ENCODE data around the gene SEMA3G.

Gene SEMA3G

DNA sequence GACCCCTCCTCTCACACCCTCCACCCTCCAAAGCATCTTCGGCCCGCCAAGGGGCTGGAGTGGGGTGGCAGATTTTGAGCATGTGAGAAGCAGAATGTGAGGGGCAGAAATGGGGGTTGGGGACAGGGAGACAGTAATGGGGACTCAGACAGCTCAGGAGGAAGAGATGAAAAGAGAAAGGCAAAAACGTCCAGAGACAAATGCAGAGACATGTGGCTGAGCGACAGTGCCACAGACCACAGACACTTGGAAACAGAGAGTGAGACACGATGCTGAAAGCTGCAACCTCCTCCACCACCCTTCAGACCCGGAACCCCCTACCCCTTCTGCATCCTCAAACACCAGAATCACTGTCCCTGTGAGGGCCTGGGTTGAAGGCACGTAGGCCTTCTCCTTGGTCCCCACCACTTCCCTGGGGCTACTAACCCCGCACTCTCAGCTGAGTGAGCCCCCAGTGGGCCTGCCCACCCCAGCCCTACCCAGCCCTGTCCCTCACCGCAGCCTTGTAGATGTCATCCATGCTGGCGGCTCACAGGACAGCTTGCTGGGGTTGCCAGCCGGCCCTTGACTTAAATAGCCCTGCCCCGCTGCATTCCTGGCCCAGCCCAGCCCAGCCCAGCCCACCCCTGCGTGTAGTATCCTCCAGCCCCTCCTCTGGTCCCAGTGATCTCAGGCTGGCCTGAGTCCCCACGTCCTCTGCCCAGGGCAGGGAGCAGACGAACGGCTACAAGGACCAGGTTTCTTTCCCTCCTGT, 8.8 kb upstream of the SEMA3G start, which contains the start of gene TNNC1:
TNNC1 (minus strand) TSS at position 546 of the 754 bp plus-strand sequence; CDS start at position 520, 26 bp downstream.
- DNase-seq, result no peak

DNA sequence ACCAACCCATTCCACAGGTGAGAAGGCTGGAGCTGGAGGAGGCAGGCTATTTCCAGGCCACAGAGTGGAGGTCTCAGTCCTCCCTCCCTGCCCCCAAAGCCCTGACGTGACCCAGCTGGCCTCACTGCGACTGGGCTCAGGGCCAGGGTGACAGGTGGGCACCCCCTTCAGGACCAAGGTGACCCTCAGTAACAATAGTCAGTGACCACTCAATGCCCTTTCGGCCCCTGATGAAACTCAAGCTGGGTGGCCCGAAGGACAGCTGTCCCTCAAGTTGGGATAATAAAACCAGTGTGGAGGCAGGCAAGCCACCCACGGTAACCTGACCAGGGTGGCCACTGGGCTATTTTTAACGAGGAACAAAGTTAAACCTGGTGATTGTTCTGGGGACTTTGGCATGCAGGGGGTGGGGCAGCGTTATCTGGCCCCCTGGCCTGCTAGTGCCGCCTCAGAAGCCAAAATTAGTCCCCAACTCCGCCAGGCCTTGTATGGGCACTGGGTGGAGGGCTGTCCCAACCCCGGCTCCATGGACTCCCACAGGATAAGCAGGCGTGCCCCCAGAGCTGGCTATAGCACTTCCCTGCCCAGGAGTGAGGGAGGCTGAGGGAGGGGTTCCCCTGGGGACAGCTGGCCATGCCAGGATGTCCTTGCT, 7.8 kb upstream of the SEMA3G start:
- DNase-seq, result no peak

GRCh38 chr3:52452126-52452525, 7.2 kb upstream of the SEMA3G start:
- DNase-seq, result no peak

DNA sequence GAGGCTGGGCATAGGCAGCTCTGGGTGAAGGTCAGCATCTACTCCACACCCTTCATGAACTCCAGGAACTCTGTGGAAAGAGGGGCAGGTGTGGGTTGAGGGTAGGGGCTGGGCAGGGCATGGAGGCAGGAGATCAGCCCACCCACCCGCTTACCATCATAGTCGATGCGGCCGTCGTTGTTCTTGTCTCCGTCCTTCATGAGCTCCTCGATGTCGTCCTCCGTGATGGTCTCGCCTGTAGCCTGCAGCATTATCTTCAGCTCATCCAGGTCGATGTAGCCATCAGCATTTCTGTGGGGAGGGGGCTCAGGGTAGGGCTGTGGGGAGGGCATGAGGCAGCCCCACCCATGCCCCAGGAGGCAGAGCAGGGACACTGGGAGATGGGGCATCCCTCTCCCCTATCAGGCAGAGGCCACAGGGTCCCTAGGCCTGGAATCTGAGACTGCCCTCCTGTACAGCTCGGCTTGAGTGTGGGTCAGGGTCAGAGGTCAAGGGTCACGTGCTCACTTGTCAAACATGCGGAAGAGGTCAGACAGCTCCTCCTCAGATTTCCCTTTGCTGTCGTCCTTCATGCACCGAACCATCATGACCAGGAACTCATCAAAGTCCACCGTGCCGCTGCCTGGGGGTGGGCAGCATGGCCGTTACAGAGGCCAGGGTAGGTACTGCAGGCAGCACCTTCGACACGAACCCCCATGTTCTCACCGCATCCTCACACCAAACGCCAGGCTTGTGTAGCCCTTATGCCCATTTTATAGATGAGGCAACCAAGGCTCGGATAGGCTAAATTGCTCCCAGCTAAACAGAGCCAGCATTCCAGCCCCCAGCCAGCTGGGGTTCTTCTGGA, 6.6 kb upstream of the SEMA3G start:
- no peak for DNase-seq

DNA sequence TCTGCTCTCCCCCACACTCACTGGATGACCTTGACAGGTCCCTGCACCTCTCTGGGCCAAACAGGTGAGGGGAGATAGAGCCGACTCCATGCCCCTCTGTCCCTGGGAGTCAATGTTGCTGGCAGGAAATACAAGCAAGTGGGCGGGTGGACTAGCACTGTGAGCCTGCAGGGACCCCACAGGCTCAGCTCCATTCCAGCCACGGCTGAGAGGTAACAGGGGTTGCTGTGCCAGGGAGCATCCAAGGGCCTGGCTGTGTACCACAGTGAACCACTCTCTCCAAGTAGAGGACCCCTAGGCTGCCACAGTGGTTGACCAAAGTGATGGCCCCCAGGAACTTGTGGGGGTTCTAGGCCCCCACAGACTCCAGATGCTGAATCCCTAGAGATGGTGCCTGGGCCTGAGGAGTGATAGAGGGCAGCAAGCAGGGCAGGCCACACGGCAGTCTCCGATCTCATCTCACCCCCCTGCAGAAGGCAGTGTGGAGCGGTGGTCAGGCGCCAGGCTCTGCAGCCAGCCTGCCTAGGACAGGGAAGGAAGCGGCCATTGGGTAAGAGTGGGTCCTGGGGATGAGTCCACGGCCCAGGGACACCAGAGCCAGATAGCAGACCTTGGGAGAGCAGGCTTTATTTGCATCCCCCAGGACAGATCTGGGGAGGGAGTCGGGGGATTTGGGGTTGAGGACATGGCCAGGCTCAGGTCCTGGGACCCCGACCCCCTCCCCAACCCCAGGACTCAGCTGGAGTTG, 5.8 kb upstream of the SEMA3G start:
- no peak for DNase-seq

DNA sequence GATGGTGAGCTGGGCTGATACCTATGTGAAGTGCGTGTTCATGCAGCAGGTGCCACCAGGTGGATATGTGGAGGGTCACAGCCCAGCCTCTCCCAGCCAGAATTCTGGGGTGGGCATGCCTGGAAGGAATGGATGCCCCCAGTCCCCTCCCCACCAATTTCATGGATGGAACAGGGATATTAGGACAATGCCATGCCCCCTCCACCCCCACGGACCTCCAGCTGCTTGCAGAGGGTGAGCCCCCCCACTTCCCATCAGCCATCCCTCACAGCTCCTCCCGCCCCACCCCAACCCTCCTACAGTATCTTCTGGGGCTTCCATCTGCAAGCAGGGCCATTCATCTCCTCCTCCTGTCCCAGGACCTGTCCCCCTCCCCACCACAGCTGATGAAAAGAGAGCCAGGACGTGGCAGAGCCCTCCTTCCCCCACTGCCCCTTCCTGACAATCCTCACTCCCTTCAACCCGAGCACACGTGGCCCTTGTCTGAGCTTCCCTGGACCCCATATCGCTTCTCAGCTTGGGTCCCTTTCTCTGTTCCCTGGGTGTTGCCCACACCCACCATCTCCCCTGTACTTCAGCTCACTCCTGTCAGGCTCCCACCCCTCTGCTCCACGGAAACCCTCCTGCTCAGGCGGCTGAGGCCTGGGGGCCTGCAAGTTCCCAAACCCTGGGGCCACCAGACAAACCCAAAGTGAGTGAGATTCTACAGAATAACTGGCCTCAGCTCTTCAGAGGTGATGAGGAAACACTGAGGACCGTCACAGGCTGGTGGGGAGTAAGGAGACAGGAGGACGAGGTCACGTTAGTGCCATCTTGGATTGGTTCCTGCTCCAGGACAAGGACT, 2.8 kb upstream of the SEMA3G start:
- DNase-seq, result no peak

DNA sequence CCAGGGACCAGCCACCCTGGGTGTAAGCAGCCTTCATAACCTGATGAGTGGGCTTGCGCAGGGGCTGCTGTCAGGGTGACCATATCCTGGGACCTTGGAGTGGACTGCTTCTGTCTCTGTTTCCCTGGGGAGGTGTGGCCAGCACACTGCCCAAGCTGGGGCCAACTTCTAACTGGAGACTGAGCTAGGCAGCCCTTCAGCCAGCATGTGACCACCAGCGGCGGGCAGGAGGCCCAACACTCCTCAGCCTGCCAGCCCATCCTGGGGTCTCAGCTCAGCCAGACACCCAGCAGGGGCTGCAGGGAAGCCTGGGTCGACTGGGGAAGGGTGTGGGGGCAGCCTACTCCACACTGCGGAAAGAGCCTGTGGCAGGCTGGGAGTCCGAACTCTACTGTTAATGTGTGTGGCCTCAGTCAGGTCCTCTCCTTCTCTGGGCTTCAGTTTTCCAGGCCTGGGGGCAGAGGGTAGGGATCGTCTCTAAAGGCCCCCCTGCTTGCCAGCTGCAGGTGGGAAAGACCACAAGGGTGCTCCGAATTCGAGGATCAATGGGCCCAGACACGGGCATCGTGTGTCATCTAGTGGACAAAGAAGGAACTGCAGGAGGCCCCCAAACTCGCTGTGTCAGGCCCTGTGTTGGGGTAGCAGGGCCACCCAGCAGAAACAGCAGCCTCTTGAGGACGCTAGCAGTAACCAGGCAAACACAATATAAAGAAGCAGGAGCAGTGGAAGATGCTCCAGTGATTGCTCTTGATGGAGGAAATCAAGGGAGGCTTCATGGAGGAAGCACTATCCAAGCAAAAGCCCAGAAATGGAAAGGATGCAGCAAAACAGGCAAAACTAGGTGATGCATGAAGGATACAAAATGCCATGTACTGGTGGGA, 2.0 kb upstream of the SEMA3G start:
- peak; percentile 59 for DNase-seq

GRCh38 chr3:52446042-52446441, 1.1 kb upstream of the SEMA3G start:
- DNase-seq, result no peak

- no peak for DNase-seq
Observed at GRCh38 chr3:52443791-52444687, 864 bp downstream of the SEMA3G start.

DNA sequence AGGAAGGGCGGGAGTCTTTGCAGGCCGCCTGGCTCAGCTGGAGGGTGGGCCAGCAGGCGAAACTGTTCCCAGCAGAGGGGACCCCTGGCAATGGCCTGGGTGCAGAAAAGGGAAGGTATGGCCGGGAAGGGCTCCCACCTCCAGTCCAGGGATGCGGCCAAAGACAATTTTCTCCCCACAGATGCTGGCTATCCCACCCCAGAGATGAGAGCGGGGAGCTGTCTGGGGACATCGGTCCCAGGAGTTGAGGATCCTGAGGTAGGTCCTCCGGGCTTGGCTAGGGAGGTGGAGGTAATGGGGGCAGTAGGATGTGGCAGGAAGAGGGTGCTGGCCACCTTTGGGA, 1.7 kb downstream of the SEMA3G start:
- no peak for DNase-seq

- no peak for DNase-seq
Observed at GRCh38 chr3:52442409-52443267, 2.3 kb downstream of the SEMA3G start.

DNA sequence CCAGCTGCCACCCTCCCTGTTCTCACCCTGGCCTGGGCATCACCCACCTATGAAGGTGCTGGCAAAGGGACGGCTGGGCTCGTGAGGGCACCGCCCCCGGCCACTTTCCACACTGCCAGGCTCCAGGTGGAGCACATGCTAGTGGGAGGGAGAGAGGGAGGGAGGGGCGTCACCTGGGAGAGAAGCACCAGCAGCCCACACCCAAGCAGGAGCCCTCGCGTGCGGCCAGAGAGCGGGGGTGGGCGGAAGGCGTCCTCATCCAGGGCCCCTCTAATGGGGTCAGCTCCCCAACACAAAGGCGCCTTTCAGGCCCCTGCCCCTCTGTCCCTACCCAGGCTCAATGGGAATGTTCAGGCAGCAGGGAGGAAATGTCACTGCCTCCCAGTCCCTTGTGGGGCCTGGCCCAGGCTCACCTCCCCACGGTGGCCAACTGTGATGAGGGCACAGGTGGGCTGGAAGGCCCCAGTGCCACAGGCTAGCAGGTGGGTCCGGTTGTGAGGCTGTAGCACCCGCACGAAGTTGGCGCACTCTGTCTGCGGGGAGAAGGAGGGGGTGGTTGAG, 3.1 kb downstream of the SEMA3G start:
- no peak for DNase-seq

- DNase-seq, result no peak
Observed at GRCh38 chr3:52441091-52441771, 3.7 kb downstream of the SEMA3G start.

DNA sequence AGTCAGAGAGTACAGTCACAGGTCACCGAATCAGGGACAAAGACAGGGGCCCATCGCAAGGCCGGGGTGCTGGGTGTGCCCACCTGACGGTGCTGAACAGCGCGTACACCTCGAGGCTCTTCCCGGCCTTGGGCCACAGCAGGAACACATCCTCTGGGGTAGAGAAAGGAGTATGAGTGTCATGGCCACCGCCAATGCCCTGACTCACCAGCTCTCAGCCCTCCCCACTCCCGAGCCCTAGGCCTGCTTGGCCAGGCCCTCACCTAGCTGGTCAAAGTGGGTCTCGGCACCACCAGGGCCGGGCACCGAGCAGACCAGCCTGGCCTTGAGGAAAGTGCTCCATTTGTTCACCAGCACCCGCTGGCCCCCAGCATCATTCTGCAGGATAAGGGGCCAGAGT, 4.2 kb downstream of the SEMA3G start:
- DNase-seq, result no peak

- no peak for DNase-seq
Observed at GRCh38 chr3:52440249-52440551, 4.7 kb downstream of the SEMA3G start.

DNA sequence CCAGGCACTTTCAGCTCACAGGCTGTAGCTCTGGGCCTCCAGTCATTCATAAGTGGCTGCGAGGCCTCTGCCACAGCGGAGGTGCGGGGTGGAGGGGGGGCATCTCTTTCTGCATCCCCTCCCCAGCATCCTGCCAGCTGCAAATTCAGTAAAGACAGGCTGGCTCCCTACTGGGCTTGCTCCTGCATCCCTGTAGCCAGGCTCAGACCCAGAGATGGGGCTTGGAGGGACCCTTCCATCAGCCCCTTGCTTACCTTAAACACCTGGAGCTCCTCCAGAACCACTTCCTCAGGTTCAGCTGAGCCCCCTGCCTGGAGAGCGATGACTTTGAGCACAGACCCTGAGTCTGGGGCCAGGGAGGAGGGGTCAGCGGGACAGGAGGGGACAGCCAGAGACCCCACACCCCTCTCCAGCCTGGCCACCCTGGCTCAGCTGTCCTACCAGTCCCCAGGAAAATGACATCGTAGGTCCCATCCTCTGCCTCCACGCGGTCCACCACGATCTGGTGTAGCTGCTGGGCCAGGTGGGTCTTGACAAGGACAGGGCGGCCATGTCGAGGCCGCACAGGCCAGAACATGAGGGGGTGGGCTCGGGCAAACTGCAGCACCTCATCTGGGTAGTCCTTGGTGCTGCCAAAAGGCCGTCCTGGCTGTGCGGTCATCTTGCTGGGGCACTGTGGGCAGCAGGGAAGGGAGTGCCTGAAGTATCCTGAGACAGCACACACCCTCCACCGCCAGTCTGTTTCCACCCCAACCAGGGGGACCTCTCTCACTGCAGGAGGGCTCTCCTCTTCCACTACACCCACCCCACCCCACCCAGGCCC, 5.3 kb downstream of the SEMA3G start:
- DNase-seq, result no peak
